GM10248 (cell line): ENCODE results near the gene PLCB4.

Experiments
- CTCF ChIA-PET: fragments of 300-600 bp; sonication (Branson Sonifier 250); formaldehyde crosslinking; extraction: SDS; loops from one replicate; lab custom pipeline; 2021; ENCODE audit warnings: antibody characterized with exemption; lab: Yijun Ruan, JAX
- POLR2A ChIA-PET: fragments of 350-650 bp; sonication (Branson Sonifier 250); formaldehyde crosslinking; extraction: SDS; loops from one replicate; lab custom pipeline; 2020; ENCODE audit warnings: antibody characterized with exemption; lab: Yijun Ruan, JAX
- DNase-seq: peaks from one replicate; pipeline ENCODE4 v3.0.0; 2012; ENCODE audit errors: extremely low spot score
- TF ChIP-seq, protein P1 (sequence below): IDR thresholded peaks from 2 replicates; pipeline ENCODE4 v1.5.1; 2012; ENCODE audit warnings: mild to moderate bottlenecking, low read depth; ENCODE audit errors: extremely low read depth, missing control alignments, control extremely low read depth

The PLCB4 gene

GRCh38 chr20:9144643-9145042 lies 75.8 kb downstream of the PLCB4 start:
- no peak for DNase-seq
- ChIA-PET CTCF (interaction anchor here (1.0 to 3.7 kb wide), 2 partner anchors 10 to 14 kb away, joined by 3 to 14 read pairs; no protein-coding TSS in a partner anchor), POLR2A (no interaction called here)
- TF ChIP-seq, protein P1, sequence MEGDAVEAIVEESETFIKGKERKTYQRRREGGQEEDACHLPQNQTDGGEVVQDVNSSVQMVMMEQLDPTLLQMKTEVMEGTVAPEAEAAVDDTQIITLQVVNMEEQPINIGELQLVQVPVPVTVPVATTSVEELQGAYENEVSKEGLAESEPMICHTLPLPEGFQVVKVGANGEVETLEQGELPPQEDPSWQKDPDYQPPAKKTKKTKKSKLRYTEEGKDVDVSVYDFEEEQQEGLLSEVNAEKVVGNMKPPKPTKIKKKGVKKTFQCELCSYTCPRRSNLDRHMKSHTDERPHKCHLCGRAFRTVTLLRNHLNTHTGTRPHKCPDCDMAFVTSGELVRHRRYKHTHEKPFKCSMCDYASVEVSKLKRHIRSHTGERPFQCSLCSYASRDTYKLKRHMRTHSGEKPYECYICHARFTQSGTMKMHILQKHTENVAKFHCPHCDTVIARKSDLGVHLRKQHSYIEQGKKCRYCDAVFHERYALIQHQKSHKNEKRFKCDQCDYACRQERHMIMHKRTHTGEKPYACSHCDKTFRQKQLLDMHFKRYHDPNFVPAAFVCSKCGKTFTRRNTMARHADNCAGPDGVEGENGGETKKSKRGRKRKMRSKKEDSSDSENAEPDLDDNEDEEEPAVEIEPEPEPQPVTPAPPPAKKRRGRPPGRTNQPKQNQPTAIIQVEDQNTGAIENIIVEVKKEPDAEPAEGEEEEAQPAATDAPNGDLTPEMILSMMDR, result no peak

- ChIA-PET POLR2A (no interaction called here), CTCF (interaction anchor here (1.0 to 3.7 kb wide), 2 partner anchors 10 to 15 kb away, joined by 3 to 14 read pairs; no protein-coding TSS in a partner anchor)
- TF ChIP-seq, protein P1, result no peak
- no peak for DNase-seq
These were observed 76.3 kb downstream of the PLCB4 start for GRCh38 chr20:9145142-9145541.

DNA sequence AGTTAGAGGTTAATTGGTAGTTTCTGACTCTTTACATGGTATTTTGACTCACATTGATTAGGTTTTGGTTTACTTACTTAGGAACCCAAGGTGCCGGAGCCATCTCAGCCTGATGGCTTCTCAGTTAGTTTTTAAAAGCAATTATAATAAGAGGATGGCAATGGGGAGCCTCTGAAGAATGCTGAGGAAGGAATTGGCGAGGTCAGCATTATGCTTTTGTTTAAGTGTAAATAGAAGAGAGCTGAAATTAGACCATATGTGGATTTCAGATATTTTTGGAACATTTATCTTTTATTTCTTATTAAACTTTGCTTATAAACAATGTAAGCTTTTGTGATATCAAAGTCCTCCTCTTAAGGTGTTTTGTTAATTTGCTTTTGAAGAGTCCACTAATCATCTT lies 77.8 kb downstream of the PLCB4 start:
- DNase-seq, result no peak
- TF ChIP-seq, protein P1, result no peak
- ChIA-PET POLR2A (no interaction called here), CTCF (interaction anchor here (3.7 kb wide), 1 partner anchor 12 kb away, joined by 14 read pairs; no protein-coding TSS in a partner anchor)

GRCh38 chr20:9147547-9148024 lies 78.7 kb downstream of the PLCB4 start:
- ChIA-PET CTCF (no interaction called here), POLR2A (no interaction called here)
- DNase-seq, result no peak
- TF ChIP-seq, protein P1, result no peak

GRCh38 chr20:9148291-9148690 lies 79.4 kb downstream of the PLCB4 start:
- no peak for DNase-seq
- ChIA-PET CTCF (interaction anchor here (1.5 kb wide), 1 partner anchor 26 kb away, joined by 4 read pairs; no protein-coding TSS in a partner anchor), POLR2A (no interaction called here)
- TF ChIP-seq, protein P1, result no peak

- CTCF ChIA-PET, result interaction anchor here (1.5 kb wide), 1 partner anchor 25 kb away, joined by 4 read pairs; no protein-coding TSS in a partner anchor
- TF ChIP-seq, protein P1, result no peak
- no peak for DNase-seq
- POLR2A ChIA-PET, result no interaction called here
These were observed 80.2 kb downstream of the PLCB4 start for GRCh38 chr20:9149087-9149486.
